GM23338 (cell line): ENCODE results near the gene UBASH3A. TPM values are rescaled to one million over a fixed set of nuclear protein-coding genes. Genes with fewer than 3 reads are reported as not detected.

Experiments
- ATAC-seq: fragments of 200-7000 bp; cut with Tn5 transposase; 3 replicates; pipeline ENCODE4 v1.9.1; 2020
- DNase-seq: peaks from one replicate; pipeline ENCODE4 v3.0.0-alpha.2; 2015; ENCODE audit warnings: low spot score
- H2AFZ ChIP-seq: fragments of 200-600 bp; sonication (generic); 2 replicates; pipeline ENCODE4 v1.8.0; 2016; ENCODE audit warnings: antibody characterized with exemption, mild to moderate bottlenecking, moderate library complexity
- H3F3A ChIP-seq: fragments of 200-600 bp; sonication (generic); replicated peaks from 2 replicates; pipeline ENCODE4 v1.8.0; 2017; ENCODE audit warnings: antibody characterized with exemption, mixed run types, low read depth
- H3K27ac ChIP-seq: fragments of 200-600 bp; sonication (generic); 2 replicates; pipeline ENCODE4 v1.6.1; 2016; ENCODE audit warnings: low read depth
- H3K27me3 ChIP-seq: fragments of 200-600 bp; sonication (generic); 2 replicates; pipeline ENCODE4 v1.8.0; 2016; ENCODE audit warnings: mild to moderate bottlenecking, mixed run types, moderate library complexity; ENCODE audit not compliant: insufficient read depth
- H3K36me3 ChIP-seq: fragments of 200-600 bp; sonication (generic); 2 replicates; pipeline ENCODE4 v1.8.0; 2016; ENCODE audit warnings: mild to moderate bottlenecking; ENCODE audit not compliant: insufficient read depth
- H3K4me1 ChIP-seq: fragments of 200-600 bp; sonication (generic); 2 replicates; pipeline ENCODE4 v1.8.0; 2016; ENCODE audit warnings: mild to moderate bottlenecking, moderate library complexity; ENCODE audit not compliant: insufficient read depth
- H3K4me2 ChIP-seq: fragments of 200-600 bp; sonication (generic); 2 replicates; pipeline ENCODE4 v1.7.1; 2017; ENCODE audit warnings: mixed run types
- H3K4me3 ChIP-seq: fragments of 200-600 bp; sonication (generic); 2 replicates; pipeline ENCODE4 v1.6.1; 2016; ENCODE audit warnings: mixed run types
- H3K79me2 ChIP-seq: fragments of 200-600 bp; sonication (generic); replicated peaks from 2 replicates; pipeline ENCODE4 v1.8.0; 2017; ENCODE audit warnings: mild to moderate bottlenecking; ENCODE audit not compliant: insufficient read depth
- H3K9me2 ChIP-seq: fragments of 200-600 bp; sonication (generic); 2 replicates; pipeline ENCODE4 v1.8.0; 2017; ENCODE audit not compliant: insufficient read depth
- H4K20me1 ChIP-seq: fragments of 200-600 bp; sonication (generic); replicated peaks from 2 replicates; pipeline ENCODE4 v1.8.0; 2017; ENCODE audit warnings: mild to moderate bottlenecking; ENCODE audit not compliant: insufficient read depth
- H3K27ac Mint-ChIP-seq: 2 replicates; pipeline ENCODE4 v1.8.0; 2020; ENCODE audit warnings: inconsistent platforms, mild to moderate bottlenecking, moderate library complexity, mixed read lengths
- H3K27me3 Mint-ChIP-seq: 3 replicates; pipeline ENCODE4 v1.8.0; 2022; ENCODE audit warnings: low read depth, mild to moderate bottlenecking, moderate library complexity, mixed read lengths, inconsistent platforms; ENCODE audit not compliant: insufficient read depth, poor library complexity
- H3K36me3 Mint-ChIP-seq: 3 replicates; pipeline ENCODE4 v1.8.0; 2021; ENCODE audit warnings: low read depth, mild to moderate bottlenecking, inconsistent platforms, moderate library complexity, mixed read lengths
- H3K4me1 Mint-ChIP-seq: 3 replicates; pipeline ENCODE4 v1.8.0; 2020; ENCODE audit warnings: mild to moderate bottlenecking, inconsistent platforms, mixed read lengths
- H3K4me3 Mint-ChIP-seq: 3 replicates; pipeline ENCODE4 v1.8.0; 2021; ENCODE audit warnings: moderate library complexity, mild to moderate bottlenecking, inconsistent platforms, mixed read lengths
- H3K9me3 Mint-ChIP-seq: 3 replicates; pipeline ENCODE4 v1.8.0; 2020; ENCODE audit warnings: moderate library complexity, mild to moderate bottlenecking, inconsistent platforms, mixed read lengths
- CREB1 ChIP-seq: fragments of 250-450 bp; sonication (Bioruptor Pico); IDR thresholded peaks from 2 replicates; pipeline ENCODE4 v1.5.0; 2020; ENCODE audit warnings: low read depth, mild to moderate bottlenecking, moderate library complexity
- CTCF ChIP-seq, 2 experiments: fragments of 200-600 bp in 1 of 2; sonication (generic) in 1 of 2; conservative IDR thresholded peaks; 2 replicates each; pipeline versions ENCODE4 v1.5.1 to v1.6.1; 2016 to 2017; ENCODE audit warnings: antibody characterized with exemption in 2 of 2, low read depth in 2 of 2, mild to moderate bottlenecking in 2 of 2, moderate library complexity in 1 of 2
- ETS1 ChIP-seq: IDR thresholded peaks from 2 replicates; pipeline ENCODE4 v1.6.1; 2016; ENCODE audit warnings: antibody characterized with exemption
- EZH2 ChIP-seq: fragments of 200-600 bp; sonication (generic); IDR thresholded peaks from one replicate; pipeline ENCODE4 v1.8.0; 2017; ENCODE audit warnings: antibody characterized with exemption, mild to moderate bottlenecking, low read depth; ENCODE audit not compliant: unreplicated experiment
- EZH2phosphoT487 ChIP-seq: fragments of 200-600 bp; sonication (generic); IDR thresholded peaks from one replicate; pipeline ENCODE4 v1.8.1; 2018; ENCODE audit warnings: antibody characterized with exemption; ENCODE audit not compliant: unreplicated experiment
- NANOG ChIP-seq: IDR thresholded peaks from 2 replicates; pipeline ENCODE4 v1.6.1; 2016; ENCODE audit warnings: antibody characterized with exemption, borderline replicate concordance
- POLR2AphosphoS5 ChIP-seq: IDR thresholded peaks from 2 replicates; pipeline ENCODE4 v1.6.1; 2016; ENCODE audit warnings: antibody characterized with exemption, low read depth
- REST ChIP-seq: IDR thresholded peaks from one replicate; pipeline ENCODE4 v1.6.1; 2018; ENCODE audit warnings: antibody characterized with exemption; ENCODE audit not compliant: unreplicated experiment
- STAT1 ChIP-seq: IDR thresholded peaks from one replicate; pipeline ENCODE4 v1.6.1; 2016; ENCODE audit warnings: antibody characterized with exemption; ENCODE audit not compliant: unreplicated experiment
- ZNF114 ChIP-seq: fragments of 250-450 bp; sonication (Bioruptor Pico); IDR thresholded peaks from 2 replicates; pipeline ENCODE4 v1.5.0; 2020; ENCODE audit warnings: mild to moderate bottlenecking, moderate library complexity
- ZNF331 ChIP-seq: fragments of 250-450 bp; sonication (Bioruptor Pico); IDR thresholded peaks from 2 replicates; pipeline ENCODE4 v1.5.0; 2020; ENCODE audit warnings: low read depth, mild to moderate bottlenecking, moderate library complexity
- polyA plus RNA-seq: library from polyadenylated mRNA; unstranded; fragments of >200 nt; fragmentation: Nextera tagmentation; extraction: Ambion mirVana; gene quantifications from 2 replicates; pipeline ENCODE4 v1.2.1, GENCODE V29; 2016
- total RNA-seq: library from RNA; depleted of rRNA; stranded (reverse); fragments of >200 nt; shearing (Covaris generic); gene quantifications from 2 replicates; pipeline ENCODE4 v1.2.3, GENCODE V29; 2014

The UBASH3A gene
- total and polyA plus RNA-seq, 2 experiments from 2014 or later = not detected

- TF ChIP-seq REST (no peak), STAT1 (no peak), CREB1 (CRISPR knock-in tag) (no peak), ETS1 (no peak), ZNF114 (CRISPR knock-in tag) (no peak), POLR2AphosphoS5 (no peak), CTCF (conservative IDR thresholded peaks at IDR 0.05; ENCODE audit: low read depth in 2 of 2) (no peak)
- H2AFZ ChIP-seq = no peak overlapping the region
- H3K79me2 ChIP-seq = no peaks in the 10 kb centered on the region
- no peaks in the 10 kb centered on the region for H3F3A ChIP-seq
- no peak overlapping the region for H3K27ac ChIP-seq
- Mint-ChIP-seq H3K4me1 (no peaks in the 10 kb centered on the region), H3K9me3 (peaks cover 27% of the 10 kb centered on the region), H3K27ac (no peak overlapping the region), H3K36me3 (no peaks in the 10 kb centered on the region), H3K27me3 (peaks cover 7% of the 10 kb centered on the region), H3K4me3 (no peak overlapping the region)
- H3K4me1 ChIP-seq = no peaks in the 10 kb centered on the region
- H3K27me3 ChIP-seq = no peaks in the 10 kb centered on the region
- ATAC-seq = no peak
- H3K36me3 ChIP-seq = no peaks in the 10 kb centered on the region
- no peaks in the 10 kb centered on the region for H4K20me1 ChIP-seq
- no peak overlapping the region for H3K4me3 ChIP-seq
- no peaks in the 10 kb centered on the region for H3K9me2 ChIP-seq
- DNase-seq = no peak
- no peak overlapping the region for H3K4me2 ChIP-seq
These were observed 29.0 kb downstream of the UBASH3A start for GRCh38 chr21:42432695-42433094.

- H3K27me3 Mint-ChIP-seq = peaks cover 7% of the 10 kb centered on the region
- no peak overlapping the region for H3K4me3 Mint-ChIP-seq
- Histone ChIP-seq H3K27me3 (no peaks in the 10 kb centered on the region), H3K79me2 (no peaks in the 10 kb centered on the region), H3K4me3 (no peak overlapping the region), H3K27ac (no peak overlapping the region), H2AFZ (no peak overlapping the region), H3K36me3 (no peaks in the 10 kb centered on the region), H4K20me1 (no peaks in the 10 kb centered on the region), H3K9me2 (no peaks in the 10 kb centered on the region), H3F3A (no peaks in the 10 kb centered on the region), H3K4me2 (no peak overlapping the region), H3K4me1 (no peaks in the 10 kb centered on the region)
- H3K4me1 Mint-ChIP-seq = no peaks in the 10 kb centered on the region
- peaks cover 27% of the 10 kb centered on the region for H3K9me3 Mint-ChIP-seq
- no peak overlapping the region for H3K27ac Mint-ChIP-seq
- ATAC-seq (no peak), DNase-seq (no peak)
- TF ChIP-seq NANOG (no peak), POLR2AphosphoS5 (no peak), REST (no peak), ZNF331 (no peak), ZNF114 (CRISPR knock-in tag) (no peak), EZH2phosphoT487 (no peak), EZH2 (no peak), CREB1 (CRISPR knock-in tag) (no peak)
- no peaks in the 10 kb centered on the region for H3K36me3 Mint-ChIP-seq
These were observed 30.3 kb downstream of the UBASH3A start for GRCh38 chr21:42433946-42434551.
